GM21447 (cell line): ENCODE data around the gene JTB.
A peak's percentile ranks its signal among the peaks of the same experiment; 100 is the strongest.

Experiments used
- ATAC-seq: cut with Tn5 transposase; IDR thresholded peaks from one replicate; pipeline ENCODE4 v1.9.1; 2021; ENCODE audit not compliant: unreplicated experiment

JTB gene

GRCh38 chr1:153956997-153957715 is 20.3 kb downstream of the JTB start:
- ATAC-seq = no peak

DNA sequence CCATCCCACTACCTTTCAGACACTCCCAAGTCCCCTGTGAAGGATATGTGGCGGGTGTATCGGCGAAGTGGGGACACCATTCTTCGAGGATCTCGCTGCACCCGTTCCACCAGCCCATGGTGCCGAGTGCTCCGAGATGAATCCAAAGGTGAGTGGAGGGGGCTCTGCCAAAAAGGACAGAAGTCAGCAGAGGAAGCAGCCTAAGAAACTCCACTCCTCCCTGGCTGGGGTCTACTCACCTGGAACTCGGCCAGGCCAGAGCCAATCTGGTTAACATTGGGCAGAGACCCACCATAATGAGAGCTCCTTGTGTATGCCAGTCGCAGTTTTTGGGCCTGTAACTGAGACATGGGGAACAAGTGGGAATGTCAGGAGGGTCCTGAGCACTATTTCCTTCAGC is 22.6 kb downstream of the JTB start:
- no peak for ATAC-seq

DNA sequence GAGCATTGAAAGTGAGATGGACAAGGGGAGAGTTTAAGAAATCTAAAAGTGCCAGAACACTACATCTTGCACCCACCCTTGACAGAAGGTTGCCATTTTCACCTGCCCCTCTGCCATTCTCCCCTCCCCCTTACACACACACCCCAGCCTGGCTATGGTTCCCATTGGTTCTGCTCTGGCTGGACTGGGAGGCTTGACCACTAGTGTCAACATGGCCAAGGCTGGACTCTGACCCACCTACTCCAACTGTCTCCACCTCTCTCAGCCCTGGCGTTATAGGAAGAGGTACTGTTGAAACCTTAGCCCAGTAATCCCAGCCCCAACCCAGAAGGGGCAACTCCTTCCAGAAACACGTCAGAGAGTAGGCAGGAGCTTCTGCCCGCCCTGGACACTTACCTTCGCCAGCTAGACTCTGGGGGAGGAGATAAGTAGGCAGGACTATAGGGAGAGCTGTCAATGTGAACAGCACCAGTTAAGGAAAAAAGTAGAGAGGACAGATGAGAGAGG is 23.6 kb downstream of the JTB start:
- ATAC-seq = no peak

DNA sequence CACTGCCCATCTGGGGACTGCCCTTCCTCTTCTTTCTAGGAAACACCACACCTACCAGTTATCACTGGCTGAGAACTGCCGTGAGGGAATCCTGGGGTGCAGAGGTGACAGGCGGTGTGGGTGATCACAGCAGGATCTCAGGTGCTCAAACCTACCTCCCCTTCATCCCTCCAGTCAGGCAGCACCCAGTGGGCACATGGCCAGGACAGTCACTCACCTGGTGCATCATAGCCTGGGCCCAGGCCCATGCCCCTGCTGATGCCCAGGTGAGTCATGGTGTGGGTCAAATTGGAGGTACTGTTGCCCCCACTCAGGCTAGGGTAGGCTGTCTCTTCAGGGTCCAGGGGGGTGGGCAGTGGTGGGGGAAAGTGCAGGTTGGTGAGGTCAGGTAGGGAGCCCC is 25.7 kb downstream of the JTB start:
- no peak for ATAC-seq

- no peak for ATAC-seq
Measured at GRCh38 chr1:153951183-153951582, 26.3 kb downstream of the JTB start.

- ATAC-seq = peak; percentile 58
Measured at GRCh38 chr1:153946622-153947241, 30.7 kb downstream of the JTB start, which contains the start of gene DENND4B. Gene DENND4B (minus strand): TSS chr1:153946718. CDS start chr1:153944374, 2,344 bp downstream.

DNA sequence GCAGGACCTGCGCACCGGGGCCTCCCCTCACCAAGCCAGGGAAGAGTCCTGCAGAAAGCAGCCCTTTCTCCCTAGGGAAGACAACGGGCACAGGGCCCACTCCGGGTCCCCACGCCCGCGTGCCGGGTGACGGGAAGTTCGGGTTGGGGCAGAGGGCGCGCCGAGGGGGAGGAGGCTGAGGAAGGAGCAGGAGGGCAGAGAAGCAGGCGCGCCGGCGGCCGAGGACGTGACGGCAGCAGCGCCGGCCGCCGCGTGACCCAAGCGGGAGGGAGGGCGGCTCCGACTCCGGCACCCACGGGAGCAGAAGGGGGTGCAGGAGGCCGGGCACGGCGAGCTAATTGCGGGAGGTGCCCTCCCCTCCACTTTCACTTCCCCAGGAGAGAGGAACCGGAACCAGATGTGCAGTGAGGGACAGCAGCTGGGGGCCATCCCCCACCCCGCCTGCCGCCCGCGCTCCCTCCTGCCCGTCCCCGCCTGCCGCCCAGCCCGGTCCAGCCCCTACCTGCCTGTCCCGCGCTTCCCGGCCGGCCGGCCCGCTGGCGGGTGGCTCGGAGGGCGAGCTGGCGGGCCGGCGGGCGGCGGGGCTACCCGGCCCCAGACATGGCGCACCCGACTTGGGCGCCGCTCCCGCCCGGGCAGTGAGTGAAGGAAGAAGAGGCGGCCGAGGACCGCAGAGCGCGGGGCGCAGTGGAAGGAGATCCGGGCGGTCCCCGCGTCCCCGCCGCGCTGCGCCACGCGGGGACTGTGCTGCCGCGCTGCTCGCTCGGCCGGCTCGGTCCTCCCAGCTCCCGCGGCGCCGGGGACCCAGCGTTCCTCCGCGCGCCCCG is 31.5 kb downstream of the JTB start:
- ATAC-seq = peak; percentile 73

GRCh38 chr1:153945131-153945794 is 32.2 kb downstream of the JTB start:
- no peak for ATAC-seq

DNA sequence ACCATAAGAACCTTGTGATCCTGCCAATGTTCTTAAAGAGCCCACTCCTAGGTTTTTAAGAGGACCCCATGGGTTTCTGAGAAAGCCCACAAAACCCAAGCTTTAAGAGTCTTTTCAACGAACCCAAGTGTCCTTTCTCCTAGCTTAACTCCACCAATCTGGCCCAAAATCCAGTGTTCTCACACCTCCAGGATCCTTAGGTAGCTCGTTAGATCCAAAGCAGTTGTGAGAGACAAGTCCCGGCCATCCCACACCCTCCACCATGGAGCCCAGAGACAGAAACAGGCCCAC is 32.7 kb downstream of the JTB start:
- ATAC-seq = no peak

GRCh38 chr1:153944005-153944826 is 33.3 kb downstream of the JTB start:
- ATAC-seq = no peak

- no peak for ATAC-seq
Measured at GRCh38 chr1:153942766-153943549, 34.5 kb downstream of the JTB start.

- no peak for ATAC-seq
Measured at GRCh38 chr1:153941826-153942725, 35.4 kb downstream of the JTB start.

GRCh38 chr1:153940756-153941155 is 36.7 kb downstream of the JTB start:
- ATAC-seq = no peak

GRCh38 chr1:153939476-153939875 is 38.0 kb downstream of the JTB start:
- ATAC-seq = no peak

DNA sequence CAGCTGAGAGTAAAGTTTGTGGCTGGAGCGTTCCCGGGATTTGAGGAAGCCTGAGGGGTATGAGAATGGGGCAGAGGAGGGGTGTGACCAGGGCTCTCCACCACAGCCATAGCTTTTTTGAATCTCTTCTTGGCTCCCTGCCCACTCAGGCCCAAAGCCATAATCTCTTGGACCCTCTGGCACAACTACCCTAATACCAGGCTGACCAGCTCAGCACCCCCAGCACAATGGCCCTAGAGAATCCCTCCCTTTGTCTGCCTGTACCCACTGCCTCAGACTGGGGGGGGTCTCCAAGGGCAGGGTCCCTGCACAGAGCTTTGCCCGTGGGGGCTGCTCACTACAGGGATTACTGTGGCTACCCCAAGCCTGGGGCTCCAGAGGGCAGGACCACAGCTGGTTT is 38.5 kb downstream of the JTB start:
- ATAC-seq = no peak

GRCh38 chr1:153937331-153937730 is 40.1 kb downstream of the JTB start:
- no peak for ATAC-seq

DNA sequence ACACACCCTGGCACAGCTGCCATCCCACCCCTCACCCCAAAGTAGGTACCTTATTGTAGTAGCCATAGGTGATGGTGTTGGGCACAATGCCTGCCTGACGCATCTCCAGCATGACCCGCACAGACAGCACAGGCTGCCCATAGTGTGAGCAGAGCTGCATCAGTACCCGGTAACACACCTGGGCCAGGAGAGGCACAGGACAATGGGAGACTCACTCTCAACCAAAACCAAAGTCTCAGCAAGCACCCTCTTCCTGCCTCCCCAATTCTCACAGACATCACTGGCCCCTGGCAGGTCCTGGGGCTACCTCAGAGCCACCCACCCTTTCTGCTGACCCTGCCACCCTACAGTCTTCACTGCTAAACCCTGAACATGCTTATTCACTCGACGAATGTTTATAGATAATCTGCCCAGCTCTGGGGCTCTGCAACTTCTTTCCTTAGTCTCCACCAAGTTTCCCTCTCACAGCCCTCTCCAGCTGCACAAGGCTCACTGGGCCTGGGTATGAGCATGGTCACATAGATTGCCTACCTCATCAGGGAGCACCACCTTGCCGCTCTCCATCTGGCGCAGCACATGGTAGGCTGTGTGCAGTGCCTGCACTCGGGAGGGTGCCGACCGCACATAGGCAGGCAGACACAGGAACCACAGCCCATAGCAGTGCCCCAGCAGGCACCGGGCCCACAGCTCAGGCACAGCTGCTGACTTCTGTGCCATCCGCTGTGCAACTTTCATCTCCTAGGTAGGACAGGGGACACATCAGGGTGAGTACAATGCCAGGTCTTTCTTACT is 41.3 kb downstream of the JTB start:
- ATAC-seq = no peak

DNA sequence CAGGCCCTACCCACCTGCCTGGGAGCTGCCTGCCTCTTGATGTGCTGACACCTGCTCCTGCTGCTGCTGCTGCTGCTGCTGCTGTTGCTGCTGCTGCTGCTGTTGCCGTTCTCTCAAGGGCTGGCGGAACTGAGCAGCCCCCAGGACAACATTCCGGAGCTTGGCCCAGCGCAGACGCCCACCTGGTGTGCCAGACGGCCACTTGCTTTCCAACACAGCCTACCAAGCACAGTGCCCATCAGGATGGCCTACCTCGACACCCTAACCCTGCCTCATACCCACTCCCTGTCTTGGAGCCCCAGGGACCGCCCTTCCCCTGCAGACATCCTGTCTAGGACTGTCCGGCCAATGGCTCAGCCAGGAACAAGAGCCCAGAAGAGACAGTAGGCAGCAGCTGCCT is 42.7 kb downstream of the JTB start:
- no peak for ATAC-seq
